ENCODE results near the gene CYLD. TPM values are rescaled to one million over a fixed set of nuclear protein-coding genes. Genes with fewer than 3 reads are reported as not detected.

CYLD gene
- polyA plus RNA-seq, 1 donor from 2014 or later: 27.6 TPM

Small RNAs within 50 kb of the gene (small RNA-seq; reads per million reads assigned to genes)
- 0 to 0.79 (median 0) reads per million in 3 experiments for gene MIR3181

Other genes starting within 250 kb of the CYLD start
- 0.42 and 1.1 TPM in 2 replicates for gene NKD1, start 193.7 kb upstream of the CYLD start, polyA plus RNA-seq
- gene SNX20, start 60.8 kb upstream of the CYLD start, polyA plus RNA-seq: not detected in 2 replicates
- not detected in 2 replicates for gene NOD2, start 48.5 kb upstream of the CYLD start, polyA plus RNA-seq

Data from neural cell (in vitro differentiated cells).